H1 (cell line): Measurements from ENCODE around the gene TAF4. TPM values are rescaled to one million over a fixed set of nuclear protein-coding genes. Genes with fewer than 3 reads are reported as not detected.

Experiments used
- CTCF ChIA-PET: fragments of 300-600 bp; sonication (Branson Sonifier 250); formaldehyde crosslinking; loops from one replicate; lab custom pipeline; 2021; ENCODE audit not compliant: partially characterized antibody; lab: Charles Lee
- POLR2A ChIA-PET: fragments of 300-600 bp; sonication (Branson Sonifier 250); formaldehyde crosslinking; loops from one replicate; lab custom pipeline; 2021; ENCODE audit warnings: inconsistent platforms; ENCODE audit not compliant: partially characterized antibody; lab: Charles Lee
- DNase-seq, 2 experiments: peaks; one replicate each; pipeline versions ENCODE4 v3.0.0 to v3.0.0-alpha.2; 2010 to 2022; ENCODE audit warnings: low spot score in 2 of 2, low read depth in 1 of 2, mixed read lengths in 1 of 2
- FAIRE-seq: peaks from 2 replicates; lab custom pipeline; 2011; peaks lifted over from hg19 to GRCh38; lab: Jason Lieb, UNC
- H2AFZ ChIP-seq: 2 replicates; pipeline ENCODE4 v1.8.1; 2012; ENCODE audit warnings: low read length, inconsistent platforms
- H2AK5ac ChIP-seq: 2 replicates; pipeline ENCODE4 v1.6.1; 2013; ENCODE audit warnings: low read depth, low read length
- H2BK120ac ChIP-seq: replicated peaks from 2 replicates; pipeline ENCODE3; 2013; ENCODE audit warnings: low read depth, low read length, inconsistent platforms
- H2BK12ac ChIP-seq: 2 replicates; pipeline ENCODE4 v1.6.1; 2013; ENCODE audit warnings: low read depth, low read length
- H2BK15ac ChIP-seq: 2 replicates; pipeline ENCODE4 v1.6.1; 2013; ENCODE audit warnings: low read length
- H2BK20ac ChIP-seq: 2 replicates; pipeline ENCODE4 v1.6.1; 2013; ENCODE audit warnings: low read length
- H2BK5ac ChIP-seq: 2 replicates; pipeline ENCODE4 v1.6.1; 2013; ENCODE audit warnings: low read depth, low read length
- H3K14ac ChIP-seq: 2 replicates; pipeline ENCODE4 v1.6.1; 2013; ENCODE audit warnings: inconsistent platforms; ENCODE audit not compliant: insufficient read length
- H3K18ac ChIP-seq: 2 replicates; pipeline ENCODE4 v1.6.1; 2013; ENCODE audit warnings: low read length; ENCODE audit errors: extremely low read depth
- H3K23ac ChIP-seq: 2 replicates; pipeline ENCODE4 v1.6.1; 2013; ENCODE audit warnings: inconsistent platforms; ENCODE audit not compliant: insufficient read length
- H3K23me2 ChIP-seq: 2 replicates; pipeline ENCODE4 v1.6.1; 2013; ENCODE audit warnings: low read depth, low read length
- H3K27ac ChIP-seq: 2 replicates; pipeline ENCODE4 v1.6.1; 2011; ENCODE audit warnings: low read depth, low read length, inconsistent platforms
- H3K27me3 ChIP-seq, 4 experiments: replicated peaks in 1 of 4; 1 replicate in 1 of 4; 2 replicates in 3 of 4; pipeline versions ENCODE4 v1.6.1 to v1.8.1; 2011 to 2013; ENCODE audit warnings: low read length in 3 of 4, mild to moderate bottlenecking in 3 of 4, inconsistent platforms in 2 of 4, mixed read lengths in 2 of 4, moderate library complexity in 1 of 4; ENCODE audit not compliant: control insufficient read depth in 3 of 4, insufficient read depth in 3 of 4; ENCODE audit errors: extremely low read depth in 1 of 4
- H3K36me3 ChIP-seq, 4 experiments: 2 replicates each; pipeline versions ENCODE4 v1.6.1 to v1.8.1; 2011 to 2013; ENCODE audit warnings: mild to moderate bottlenecking in 4 of 4, low read length in 3 of 4, moderate library complexity in 2 of 4, control low read depth in 1 of 4, inconsistent platforms in 1 of 4; ENCODE audit not compliant: insufficient read depth in 4 of 4, control insufficient read depth in 2 of 4
- H3K4ac ChIP-seq: replicated peaks from 2 replicates; pipeline ENCODE3; 2013; ENCODE audit warnings: low read length, low read depth, mixed read lengths, inconsistent platforms; ENCODE audit not compliant: insufficient read length
- H3K4me1 ChIP-seq, 4 experiments: replicated peaks in 1 of 4; 1 replicate in 1 of 4; 2 replicates in 3 of 4; pipeline versions ENCODE4 v1.6.1 to v1.8.1; 2011 to 2013; ENCODE audit warnings: low read length in 3 of 4, inconsistent platforms in 2 of 4, mixed read lengths in 1 of 4; ENCODE audit not compliant: insufficient read depth in 4 of 4, control insufficient read depth in 3 of 4
- H3K4me2 ChIP-seq, 2 experiments: 2 replicates each; pipeline versions ENCODE4 v1.6.1 to v1.8.1; 2011 to 2013; ENCODE audit warnings: low read depth in 2 of 2, low read length in 2 of 2, control low read depth in 1 of 2, inconsistent platforms in 1 of 2, mild to moderate bottlenecking in 1 of 2; ENCODE audit not compliant: insufficient read depth in 1 of 2
- H3K4me3 ChIP-seq, 4 experiments: fragments of 200-600, 300-600 bp in 1 of 4; sonication (generic), shearing (Covaris generic), sonication (Bioruptor Twin) in 1 of 4; 2 replicates each; pipeline versions ENCODE4 v1.5.1 to v1.8.1; 2011 to 2016; ENCODE audit warnings: low read length in 4 of 4, low read depth in 3 of 4, control low read depth in 2 of 4, inconsistent platforms in 2 of 4, mild to moderate bottlenecking in 2 of 4, mixed read lengths in 1 of 4, moderate library complexity in 1 of 4; ENCODE audit not compliant: insufficient read depth in 2 of 4; ENCODE audit errors: extremely low read depth in 1 of 4
- H3K56ac ChIP-seq: replicated peaks from 2 replicates; pipeline ENCODE3; 2013; ENCODE audit warnings: low read depth, mild to moderate bottlenecking, mixed read lengths, low read length, inconsistent platforms; ENCODE audit not compliant: insufficient read length
- H3K79me1 ChIP-seq: 2 replicates; pipeline ENCODE4 v1.6.1; 2013; ENCODE audit warnings: low read depth, low read length, control low read depth
- H3K79me2 ChIP-seq, 2 experiments: 2 replicates each; pipeline versions ENCODE4 v1.6.1 to v1.8.1; 2012 to 2013; ENCODE audit warnings: low read length in 2 of 2, mild to moderate bottlenecking in 2 of 2, inconsistent platforms in 1 of 2; ENCODE audit not compliant: insufficient read depth in 2 of 2, control insufficient read depth in 1 of 2
- H3K9ac ChIP-seq, 4 experiments: replicated peaks in 1 of 4; 1 replicate in 1 of 4; 2 replicates in 3 of 4; pipeline versions ENCODE4 v1.6.1 to v1.8.1; 2011 to 2013; ENCODE audit warnings: low read depth in 3 of 4, low read length in 3 of 4, control low read depth in 2 of 4, mild to moderate bottlenecking in 2 of 4, moderate library complexity in 2 of 4, inconsistent platforms in 1 of 4; ENCODE audit errors: extremely low read depth in 1 of 4
- H3K9me3 ChIP-seq, 2 experiments: 2 replicates each; pipeline versions ENCODE4 v1.6.1 to v1.8.1; 2012 to 2013; ENCODE audit warnings: mild to moderate bottlenecking in 2 of 2, moderate library complexity in 2 of 2, control low read depth in 1 of 2, inconsistent platforms in 1 of 2, low read depth in 1 of 2, low read length in 1 of 2, mixed read lengths in 1 of 2; ENCODE audit not compliant: insufficient read depth in 2 of 2
- H4K20me1 ChIP-seq, 2 experiments: replicated peaks in 1 of 2; 2 replicates each; pipeline versions ENCODE3 to v1.8.1; 2011 to 2013; ENCODE audit warnings: inconsistent platforms in 2 of 2, low read length in 2 of 2, mild to moderate bottlenecking in 1 of 2; ENCODE audit not compliant: insufficient read depth in 2 of 2, control insufficient read depth in 1 of 2
- H4K5ac ChIP-seq: 2 replicates; pipeline ENCODE4 v1.6.1; 2013; ENCODE audit warnings: low read length, low read depth, mixed read lengths, inconsistent platforms; ENCODE audit not compliant: insufficient read length
- H4K8ac ChIP-seq: 2 replicates; pipeline ENCODE4 v1.8.0; 2013; ENCODE audit warnings: mild to moderate bottlenecking, moderate library complexity, low read length, inconsistent platforms; ENCODE audit not compliant: insufficient read depth; ENCODE audit errors: extremely low read depth
- H4K91ac ChIP-seq: replicated peaks from 2 replicates; pipeline ENCODE3; 2013; ENCODE audit warnings: low read length, mixed read lengths, inconsistent platforms; ENCODE audit not compliant: insufficient read length
- ATF2 ChIP-seq: IDR thresholded peaks from 2 replicates; pipeline ENCODE4 v1.6.1; 2012; ENCODE audit warnings: low read length, inconsistent platforms
- EP300 ChIP-seq, 2 experiments: IDR thresholded peaks; 1 replicate in 1 of 2; 2 replicates in 1 of 2; pipeline ENCODE4 v1.6.1; 2011 to 2012; ENCODE audit warnings: low read depth in 2 of 2, low read length in 2 of 2, mild to moderate bottlenecking in 2 of 2, borderline replicate concordance in 1 of 2, inconsistent platforms in 1 of 2, moderate library complexity in 1 of 2
- HDAC6 ChIP-seq: IDR thresholded peaks from one replicate; pipeline ENCODE4 v1.7.1; 2012; ENCODE audit warnings: low read depth, mild to moderate bottlenecking, inconsistent platforms, low read length, moderate library complexity
- SAP30 ChIP-seq: fragments of 300-600 bp; sonication (generic); IDR thresholded peaks from 2 replicates; pipeline ENCODE4 v1.7.1; 2012; ENCODE audit warnings: low read length, moderate library complexity, mild to moderate bottlenecking, inconsistent platforms; ENCODE audit not compliant: insufficient read depth, insufficient replicate concordance
- SIX5 ChIP-seq: IDR thresholded peaks from 2 replicates; pipeline ENCODE4 v1.6.1; 2011; ENCODE audit warnings: mild to moderate bottlenecking, low read depth, low read length
- SP4 ChIP-seq: IDR thresholded peaks from 2 replicates; pipeline ENCODE4 v1.6.1; 2012; ENCODE audit warnings: low read length, inconsistent platforms
- SRF ChIP-seq: IDR thresholded peaks from 2 replicates; pipeline ENCODE4 v1.6.1; 2011; ENCODE audit warnings: mild to moderate bottlenecking, low read depth, low read length, moderate library complexity
- TEAD4 ChIP-seq: IDR thresholded peaks from 2 replicates; pipeline ENCODE4 v1.6.1; 2012; ENCODE audit warnings: low read depth, low read length, inconsistent platforms, mixed read lengths
- ZNF274 ChIP-seq: IDR thresholded peaks from 2 replicates; pipeline ENCODE4 v1.7.0; 2012; ENCODE audit warnings: low read length, borderline replicate concordance; ENCODE audit errors: extremely low read depth
- WGBS, 2 experiments: shearing (Covaris generic) in 1 of 2; methylation state at CpG; one replicate each; pipeline versions ENCODE4 v1.1.6 to v1.1.7; 2013 to 2015; ENCODE audit warnings: low lambda C conversion rate in 2 of 2, mixed read lengths in 2 of 2, inconsistent platforms in 1 of 2, low coverage in 1 of 2, missing lambda C conversion rate in 1 of 2; ENCODE audit not compliant: insufficient replicate concordance in 2 of 2, insufficient coverage in 1 of 2, insufficient read length in 1 of 2; ENCODE audit errors: extremely low coverage in 1 of 2, missing lambda C conversion rate in 1 of 2; 5-methylcytosine and 5-hydroxymethylcytosine counted together
- polyA plus RNA-seq, 7 experiments: library from polyadenylated mRNA; depleted of rRNA in 3 of 7; stranded (reverse) in 5 of 7; unstranded in 2 of 7; fragments of >200 nt in 5 of 7; fragments of 200-250 nt in 2 of 7; gene quantifications; 1 replicate in 5 of 7; 2 replicates in 1 of 7; 4 replicates in 1 of 7; pipeline versions ENCODE4 v1.2.1 to v1.2.3, GENCODE V29; 2011 to 2013; ENCODE audit warnings: missing spikeins in 2 of 7, mixed read lengths in 2 of 7
- total RNA-seq: library from RNA; stranded (reverse); fragmentation: NEBNext Ultra II Directional; extraction: Animal tissue kit (Norgen Biotek cat#: 25700); gene quantifications from 2 replicates; pipeline ENCODE4 v1.2.1, GENCODE V29; 2021
- TF ChIP-seq, protein P1 (sequence below): IDR thresholded peaks from 2 replicates; pipeline ENCODE4 v1.6.1; 2011; ENCODE audit warnings: low read depth, mild to moderate bottlenecking, low read length; ENCODE audit not compliant: insufficient read depth

Gene TAF4
- total and polyA plus RNA-seq, 2 of the 8 experiments (the other 6 are each of a cell fraction or from before 2014, with no cell fraction given), result 16.0 to 30.1 TPM

GRCh38 chr20:61950641-61951071, 115.0 kb downstream of the TAF4 start:
- H3K23me2 ChIP-seq, result no peaks in the 10 kb centered on the region
- H4K8ac ChIP-seq, result peak overlapping the region; percentile 79; the same call in 1 of the 2 replicates
- H3K18ac ChIP-seq, result peak overlapping the region; percentile 62
- no peaks in the 10 kb centered on the region for H3K36me3 ChIP-seq
- no peaks in the 10 kb centered on the region for H3K79me2 ChIP-seq
- H3K79me1 ChIP-seq, result no peaks in the 10 kb centered on the region; the same call in 1 of the 2 replicates
- H3K4me3 ChIP-seq, result no peak overlapping the region
- WGBS, 2 experiments, result 63% methylated on average over 4 of the region's 7 CpGs; no CpG with 5 or more reads in 1 of the 2 experiments
- H2BK15ac ChIP-seq, result no peak overlapping the region
- no peaks in the 10 kb centered on the region; a peak in 1 of 7 replicates for H3K27me3 ChIP-seq
- no peak overlapping the region for H2AFZ ChIP-seq
- H3K4ac ChIP-seq, result no peak overlapping the region
- no peaks in the 10 kb centered on the region for H3K9me3 ChIP-seq
- H4K91ac ChIP-seq, result peak overlapping the region; percentile 75
- no peak overlapping the region for H3K56ac ChIP-seq
- no peak overlapping the region for H2AK5ac ChIP-seq
- FAIRE-seq, result no peak
- DNase-seq, result peak in 1 of 2 experiments; percentile 48
- H4K20me1 ChIP-seq, result peaks cover 2% of the 10 kb centered on the region in 2 experiments
- peak overlapping the region; percentile 80 for H3K14ac ChIP-seq
- no peak overlapping the region for H3K23ac ChIP-seq
- peak overlapping the region; percentile 81; the same call in 1 of the 2 replicates for H2BK5ac ChIP-seq
- H3K9ac ChIP-seq, result no peak overlapping the region
- peaks cover 5 to 33% (median 15%) of the 10 kb centered on the region in 4 experiments for H3K4me1 ChIP-seq
- H2BK120ac ChIP-seq, result no peak overlapping the region
- POLR2A ChIA-PET, result interaction anchor here (0.7 kb wide), 2 partner anchors 13 to 146 kb away, joined by 3 to 5 read pairs; no protein-coding TSS in a partner anchor
- H3K4me2 ChIP-seq, result peak overlapping the region in 1 of 2 experiments; percentile 46; a peak in 1 of 4 replicates
- CTCF ChIA-PET, result interaction anchor here (1.3 kb wide), 1 partner anchor 12 kb away, joined by 5 read pairs; no protein-coding TSS in a partner anchor
- H4K5ac ChIP-seq, result peak overlapping the region; percentile 44
- 0 out of 2 replicates have a peak overlapping the region, but pooled peaks have one; percentile 90 for H2BK20ac ChIP-seq
- peak overlapping the region; percentile 1; the same call in 1 of the 2 replicates for H2BK12ac ChIP-seq
- no peak overlapping the region for H3K27ac ChIP-seq
- TF ChIP-seq SP4, result no peak
- TF ChIP-seq SRF, result no peak
- TF ChIP-seq ZNF274, result no peak
- TF ChIP-seq, protein P1, sequence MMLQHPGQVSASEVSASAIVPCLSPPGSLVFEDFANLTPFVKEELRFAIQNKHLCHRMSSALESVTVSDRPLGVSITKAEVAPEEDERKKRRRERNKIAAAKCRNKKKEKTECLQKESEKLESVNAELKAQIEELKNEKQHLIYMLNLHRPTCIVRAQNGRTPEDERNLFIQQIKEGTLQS, result no peak
- TF ChIP-seq TEAD4, result no peak
- TF ChIP-seq EP300 (IDR thresholded peaks at IDR 0.05; ENCODE audit: borderline replicate concordance in 1 of 2, low read depth in 2 of 2, low read length in 2 of 2), result no peak
- no peak for TF ChIP-seq SIX5
- no peak for TF ChIP-seq HDAC6
- TF ChIP-seq ATF2, result no peak
- no peak for TF ChIP-seq SAP30
